ENCODE measurements around the gene GFI1. TPM values are rescaled to one million over a fixed set of nuclear protein-coding genes. Genes with fewer than 3 reads are reported as not detected.

Gene GFI1
- total RNA-seq, 1 experiment from 2014 or later: 0.49 TPM

DNA sequence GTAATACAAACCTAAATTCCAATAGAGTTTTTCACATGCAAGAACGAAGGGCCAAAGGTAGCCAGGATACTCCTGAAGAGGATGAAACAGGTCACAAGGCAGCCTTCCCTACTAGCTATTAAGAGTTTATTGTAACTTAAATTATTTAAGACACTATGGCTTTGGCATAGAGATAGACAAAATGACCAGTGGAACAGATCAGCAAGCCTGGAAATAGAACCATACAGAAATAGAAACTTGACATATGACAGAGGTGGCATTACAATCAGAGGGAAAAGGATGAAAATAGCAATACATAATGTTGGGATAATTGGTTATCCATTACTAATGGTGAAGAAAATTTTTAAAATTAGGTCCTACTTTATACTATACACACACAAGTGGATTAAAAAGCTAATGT lies 16.5 kb downstream of the GFI1 start:
- H3K4me3 ChIP-seq (ENCODE audit: low read depth in 2 of 2, low read length in 2 of 2): no peak overlapping the region
- H3K9me3 ChIP-seq (ENCODE audit: control insufficient read depth, insufficient read depth, low read depth, low read length): no peaks in the 10 kb centered on the region
- no peaks in the 10 kb centered on the region for H3K27me3 ChIP-seq (ENCODE audit: control insufficient read depth, insufficient read depth, low read length)
- no peaks in the 10 kb centered on the region for H3K4me1 ChIP-seq (ENCODE audit: control insufficient read depth, insufficient read depth, low read length)
- CTCF ChIA-PET: no interaction called here
- intact Hi-C loops (cut with micrococcal nuclease; ENCODE audit: unreplicated experiment) (no loop called here), in situ Hi-C loops (cut with HindIII; ENCODE audit: low pct_unique_long_range_greater_than_20kb, low sequenced_read_pairs) (no loop called here)
- H3K36me3 ChIP-seq (ENCODE audit: control insufficient read depth, insufficient read depth, low read length): no peaks in the 10 kb centered on the region
- DNase-seq (ENCODE audit: low read depth, low spot score): no peak
- BruUV-seq (replicated peaks): no TSS peak
- TF ChIP-seq TCF7L2 (IDR thresholded peaks at IDR 0.05; ENCODE audit: low read depth, low read length): no peak
- TF ChIP-seq, protein P1, sequence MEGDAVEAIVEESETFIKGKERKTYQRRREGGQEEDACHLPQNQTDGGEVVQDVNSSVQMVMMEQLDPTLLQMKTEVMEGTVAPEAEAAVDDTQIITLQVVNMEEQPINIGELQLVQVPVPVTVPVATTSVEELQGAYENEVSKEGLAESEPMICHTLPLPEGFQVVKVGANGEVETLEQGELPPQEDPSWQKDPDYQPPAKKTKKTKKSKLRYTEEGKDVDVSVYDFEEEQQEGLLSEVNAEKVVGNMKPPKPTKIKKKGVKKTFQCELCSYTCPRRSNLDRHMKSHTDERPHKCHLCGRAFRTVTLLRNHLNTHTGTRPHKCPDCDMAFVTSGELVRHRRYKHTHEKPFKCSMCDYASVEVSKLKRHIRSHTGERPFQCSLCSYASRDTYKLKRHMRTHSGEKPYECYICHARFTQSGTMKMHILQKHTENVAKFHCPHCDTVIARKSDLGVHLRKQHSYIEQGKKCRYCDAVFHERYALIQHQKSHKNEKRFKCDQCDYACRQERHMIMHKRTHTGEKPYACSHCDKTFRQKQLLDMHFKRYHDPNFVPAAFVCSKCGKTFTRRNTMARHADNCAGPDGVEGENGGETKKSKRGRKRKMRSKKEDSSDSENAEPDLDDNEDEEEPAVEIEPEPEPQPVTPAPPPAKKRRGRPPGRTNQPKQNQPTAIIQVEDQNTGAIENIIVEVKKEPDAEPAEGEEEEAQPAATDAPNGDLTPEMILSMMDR (IDR thresholded peaks at IDR 0.05): no peak
- no peak for TF ChIP-seq SIN3A (IDR thresholded peaks at IDR 0.05; ENCODE audit: borderline replicate concordance, insufficient read depth, low read depth, low read length)
- TF ChIP-seq, protein P2, sequence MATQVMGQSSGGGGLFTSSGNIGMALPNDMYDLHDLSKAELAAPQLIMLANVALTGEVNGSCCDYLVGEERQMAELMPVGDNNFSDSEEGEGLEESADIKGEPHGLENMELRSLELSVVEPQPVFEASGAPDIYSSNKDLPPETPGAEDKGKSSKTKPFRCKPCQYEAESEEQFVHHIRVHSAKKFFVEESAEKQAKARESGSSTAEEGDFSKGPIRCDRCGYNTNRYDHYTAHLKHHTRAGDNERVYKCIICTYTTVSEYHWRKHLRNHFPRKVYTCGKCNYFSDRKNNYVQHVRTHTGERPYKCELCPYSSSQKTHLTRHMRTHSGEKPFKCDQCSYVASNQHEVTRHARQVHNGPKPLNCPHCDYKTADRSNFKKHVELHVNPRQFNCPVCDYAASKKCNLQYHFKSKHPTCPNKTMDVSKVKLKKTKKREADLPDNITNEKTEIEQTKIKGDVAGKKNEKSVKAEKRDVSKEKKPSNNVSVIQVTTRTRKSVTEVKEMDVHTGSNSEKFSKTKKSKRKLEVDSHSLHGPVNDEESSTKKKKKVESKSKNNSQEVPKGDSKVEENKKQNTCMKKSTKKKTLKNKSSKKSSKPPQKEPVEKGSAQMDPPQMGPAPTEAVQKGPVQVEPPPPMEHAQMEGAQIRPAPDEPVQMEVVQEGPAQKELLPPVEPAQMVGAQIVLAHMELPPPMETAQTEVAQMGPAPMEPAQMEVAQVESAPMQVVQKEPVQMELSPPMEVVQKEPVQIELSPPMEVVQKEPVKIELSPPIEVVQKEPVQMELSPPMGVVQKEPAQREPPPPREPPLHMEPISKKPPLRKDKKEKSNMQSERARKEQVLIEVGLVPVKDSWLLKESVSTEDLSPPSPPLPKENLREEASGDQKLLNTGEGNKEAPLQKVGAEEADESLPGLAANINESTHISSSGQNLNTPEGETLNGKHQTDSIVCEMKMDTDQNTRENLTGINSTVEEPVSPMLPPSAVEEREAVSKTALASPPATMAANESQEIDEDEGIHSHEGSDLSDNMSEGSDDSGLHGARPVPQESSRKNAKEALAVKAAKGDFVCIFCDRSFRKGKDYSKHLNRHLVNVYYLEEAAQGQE (IDR thresholded peaks at IDR 0.05; ENCODE audit: insufficient read depth in 1 of 2, low read depth in 2 of 2, low read length in 1 of 2): no peak
- TF ChIP-seq POLR2AphosphoS5 (IDR thresholded peaks at IDR 0.05; ENCODE audit: low read depth, low read length): no peak
- no peak overlapping the region for H3K27ac ChIP-seq (ENCODE audit: low read length)
- POLR2A ChIA-PET: no interaction called here
- ATAC-seq: no peak

DNA sequence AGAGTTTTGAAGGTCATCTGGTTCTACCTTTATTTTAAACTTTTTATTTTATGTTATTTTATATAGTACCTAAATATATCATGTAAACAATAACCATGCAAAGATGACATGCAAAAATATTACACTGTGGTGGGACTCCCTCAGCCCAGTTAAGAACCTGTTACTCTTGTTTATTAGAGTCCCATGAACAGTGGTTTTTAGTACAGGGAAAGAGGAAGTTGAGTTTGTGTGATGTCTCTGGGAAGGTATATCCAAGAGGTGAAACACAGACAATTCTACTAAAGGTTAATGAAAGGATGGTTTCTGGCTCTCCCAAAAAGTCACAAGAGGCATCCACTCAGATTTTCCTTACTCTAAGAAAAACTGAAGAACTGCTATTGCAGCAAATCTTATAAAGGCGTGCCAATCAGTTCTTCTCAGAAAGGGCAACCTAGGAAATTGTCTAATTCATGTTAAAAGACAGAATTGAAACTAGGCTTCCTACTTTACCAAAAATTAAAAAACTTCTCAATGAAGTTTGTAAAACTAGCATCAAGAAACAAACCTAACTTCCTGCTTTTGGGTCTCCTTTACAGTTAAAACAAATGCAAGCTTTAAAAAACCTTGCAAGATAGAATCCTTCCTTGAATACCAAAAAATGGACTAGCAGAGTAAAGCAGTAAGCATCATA lies 19.9 kb downstream of the GFI1 start:
- Histone ChIP-seq H3K36me3 (ENCODE audit: control insufficient read depth, insufficient read depth, low read length) (no peaks in the 10 kb centered on the region), H3K27me3 (ENCODE audit: control insufficient read depth, insufficient read depth, low read length) (no peaks in the 10 kb centered on the region), H3K4me3 (ENCODE audit: low read depth in 2 of 2, low read length in 2 of 2) (no peak overlapping the region), H3K4me1 (ENCODE audit: control insufficient read depth, insufficient read depth, low read length) (no peaks in the 10 kb centered on the region), H3K27ac (ENCODE audit: low read length) (no peak overlapping the region), H3K9me3 (ENCODE audit: control insufficient read depth, insufficient read depth, low read depth, low read length) (no peaks in the 10 kb centered on the region)
- no TSS peak for BruUV-seq (replicated peaks)
- intact Hi-C loops (cut with micrococcal nuclease; ENCODE audit: unreplicated experiment): no loop called here
- CTCF ChIA-PET: no interaction called here
- POLR2A ChIA-PET: no interaction called here
- no peak for DNase-seq (ENCODE audit: low read depth, low spot score)
- no peak for ATAC-seq
- TF ChIP-seq TCF7L2 (IDR thresholded peaks at IDR 0.05; ENCODE audit: low read depth, low read length) (no peak), SIN3A (IDR thresholded peaks at IDR 0.05; ENCODE audit: borderline replicate concordance, insufficient read depth, low read depth, low read length) (no peak), POLR2AphosphoS5 (IDR thresholded peaks at IDR 0.05; ENCODE audit: low read depth, low read length) (no peak)
- TF ChIP-seq, protein P1 (IDR thresholded peaks at IDR 0.05): no peak
- TF ChIP-seq, protein P2 (IDR thresholded peaks at IDR 0.05; ENCODE audit: insufficient read depth in 1 of 2, low read depth in 2 of 2, low read length in 1 of 2): no peak
- in situ Hi-C loops (cut with HindIII; ENCODE audit: low pct_unique_long_range_greater_than_20kb, low sequenced_read_pairs): no loop called here
